Caco-2 (cell line): ENCODE results near the gene RNF41. TPM values are rescaled to one million over a fixed set of nuclear protein-coding genes. Genes with fewer than 3 reads are reported as not detected.
A peak's percentile ranks its signal among the peaks of the same experiment; 100 is the strongest.

ENCODE experiments used
- BruUV-seq: library from RNA; stranded (reverse); fragments of 400-500 nt; replicated peaks from 2 replicates; lab custom pipeline; 2021; lab: Mats Ljungman, UMichigan
- CTCF ChIA-PET: fragments of 300-600 bp; sonication (Branson Sonifier 250); formaldehyde crosslinking; loops from one replicate; lab custom pipeline; 2022; ENCODE audit warnings: antibody characterized with exemption; lab: Charles Lee
- POLR2A ChIA-PET: fragments of 300-600 bp; sonication (Branson Sonifier 250); formaldehyde crosslinking; loops from one replicate; lab custom pipeline; 2022; ENCODE audit warnings: antibody characterized with exemption; lab: Charles Lee
- DNase-seq, 2 experiments: peaks; one replicate each; pipeline versions ENCODE4 v3.0.0 to v3.0.0-alpha.2; 2020 to 2022
- H3K27me3 ChIP-seq: replicated peaks from 2 replicates; pipeline ENCODE4 v1.6.0; 2011; ENCODE audit warnings: low read length; ENCODE audit not compliant: control insufficient read depth, insufficient read depth
- H3K36me3 ChIP-seq: 2 replicates; pipeline ENCODE4 v1.5.1; 2011; ENCODE audit warnings: low read length; ENCODE audit not compliant: control insufficient read depth, insufficient read depth
- H3K4me1 ChIP-seq: fragments of 250-450 bp; sonication (Bioruptor Pico); 2 replicates; pipeline ENCODE4 v1.5.1; 2020; ENCODE audit warnings: mild to moderate bottlenecking
- H3K4me3 ChIP-seq: 2 replicates; pipeline ENCODE4 v1.5.1; 2011; ENCODE audit warnings: low read depth, mild to moderate bottlenecking, control low read depth, low read length
- H3K9me3 ChIP-seq: fragments of 250-450 bp; sonication (Bioruptor Pico); 2 replicates; pipeline ENCODE4 v1.5.1; 2020; ENCODE audit warnings: mild to moderate bottlenecking, moderate library complexity
- H3K27ac Mint-ChIP-seq: one replicate; pipeline ENCODE4 v1.8.0; 2022; ENCODE audit warnings: mixed read lengths; ENCODE audit not compliant: unreplicated experiment
- H3K27me3 Mint-ChIP-seq: one replicate; pipeline ENCODE4 v1.8.0; 2022; ENCODE audit warnings: mixed read lengths; ENCODE audit not compliant: insufficient read depth, unreplicated experiment
- H3K36me3 Mint-ChIP-seq: one replicate; pipeline ENCODE4 v1.8.0; 2022; ENCODE audit warnings: mild to moderate bottlenecking, mixed read lengths; ENCODE audit not compliant: insufficient read depth, unreplicated experiment
- H3K4me1 Mint-ChIP-seq: one replicate; pipeline ENCODE4 v1.8.0; 2022; ENCODE audit warnings: low read depth, mixed read lengths; ENCODE audit not compliant: unreplicated experiment
- H3K4me3 Mint-ChIP-seq: one replicate; pipeline ENCODE4 v1.8.0; 2022; ENCODE audit warnings: mild to moderate bottlenecking, moderate library complexity, mixed read lengths; ENCODE audit not compliant: unreplicated experiment
- H3K9me3 Mint-ChIP-seq: one replicate; pipeline ENCODE4 v1.8.0; 2022; ENCODE audit warnings: mixed read lengths; ENCODE audit not compliant: unreplicated experiment
- intact Hi-C: fragments of 100-400 bp; cut with micrococcal nuclease; formaldehyde crosslinking; loops from one replicate; pipeline ENCODE4 v1.10.0; 2022; ENCODE audit not compliant: unreplicated experiment
- total RNA-seq: library from RNA; stranded (reverse); gene quantifications from 2 replicates; pipeline ENCODE4 v1.2.3, GENCODE V29; 2022
- TF ChIP-seq, protein P1 (sequence below), 2 experiments: fragments of 200-600 bp in 1 of 2; IDR thresholded peaks; 1 replicate in 1 of 2; 2 replicates in 1 of 2; pipeline versions ENCODE4 v1.5.1 to v1.8.0; 2011 to 2022; ENCODE audit warnings: antibody characterized with exemption in 1 of 2, control low read depth in 1 of 2, inconsistent platforms in 1 of 2, low read depth in 1 of 2, low read length in 1 of 2, mild to moderate bottlenecking in 1 of 2, moderate library complexity in 1 of 2; ENCODE audit not compliant: insufficient read depth in 1 of 2, severe bottlenecking in 1 of 2, unreplicated experiment in 1 of 2

Gene RNF41
- total RNA-seq, 1 experiment from 2014 or later, result 53.4 TPM

- H3K27me3 ChIP-seq, result no peaks in the 10 kb centered on the region
- BruUV-seq, result no TSS peak
- H3K36me3 ChIP-seq, result no peaks in the 10 kb centered on the region
- ChIA-PET POLR2A (no interaction called here), CTCF (no interaction called here)
- TF ChIP-seq, protein P1, sequence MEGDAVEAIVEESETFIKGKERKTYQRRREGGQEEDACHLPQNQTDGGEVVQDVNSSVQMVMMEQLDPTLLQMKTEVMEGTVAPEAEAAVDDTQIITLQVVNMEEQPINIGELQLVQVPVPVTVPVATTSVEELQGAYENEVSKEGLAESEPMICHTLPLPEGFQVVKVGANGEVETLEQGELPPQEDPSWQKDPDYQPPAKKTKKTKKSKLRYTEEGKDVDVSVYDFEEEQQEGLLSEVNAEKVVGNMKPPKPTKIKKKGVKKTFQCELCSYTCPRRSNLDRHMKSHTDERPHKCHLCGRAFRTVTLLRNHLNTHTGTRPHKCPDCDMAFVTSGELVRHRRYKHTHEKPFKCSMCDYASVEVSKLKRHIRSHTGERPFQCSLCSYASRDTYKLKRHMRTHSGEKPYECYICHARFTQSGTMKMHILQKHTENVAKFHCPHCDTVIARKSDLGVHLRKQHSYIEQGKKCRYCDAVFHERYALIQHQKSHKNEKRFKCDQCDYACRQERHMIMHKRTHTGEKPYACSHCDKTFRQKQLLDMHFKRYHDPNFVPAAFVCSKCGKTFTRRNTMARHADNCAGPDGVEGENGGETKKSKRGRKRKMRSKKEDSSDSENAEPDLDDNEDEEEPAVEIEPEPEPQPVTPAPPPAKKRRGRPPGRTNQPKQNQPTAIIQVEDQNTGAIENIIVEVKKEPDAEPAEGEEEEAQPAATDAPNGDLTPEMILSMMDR (IDR thresholded peaks at IDR 0.05; ENCODE audit: insufficient read depth in 1 of 2, low read depth in 1 of 2, low read length in 1 of 2, severe bottlenecking in 1 of 2, unreplicated experiment in 1 of 2), result peak; percentile 68 to 72
- Mint-ChIP-seq H3K4me3 (peak overlapping the region; percentile 1), H3K27me3 (peaks cover 3% of the 10 kb centered on the region), H3K27ac (peak overlapping the region; percentile 54), H3K36me3 (peaks cover 35% of the 10 kb centered on the region), H3K9me3 (no peaks in the 10 kb centered on the region), H3K4me1 (peaks cover 28% of the 10 kb centered on the region)
- DNase-seq, result peak; percentile 75 to 82
- no peak overlapping the region for H3K4me3 ChIP-seq
- H3K4me1 ChIP-seq, result peaks cover 19% of the 10 kb centered on the region
- intact Hi-C loops, result loop anchor here (1.0 to 5.0 kb wide), 4 partner anchors 31 to 274 kb away; partner anchors contain the start of genes ANKRD52, NABP2 and SPRYD4
- H3K9me3 ChIP-seq, result no peaks in the 10 kb centered on the region
Observed at GRCh38 chr12:56193025-56193578, 28.6 kb downstream of the RNF41 start.

DNA sequence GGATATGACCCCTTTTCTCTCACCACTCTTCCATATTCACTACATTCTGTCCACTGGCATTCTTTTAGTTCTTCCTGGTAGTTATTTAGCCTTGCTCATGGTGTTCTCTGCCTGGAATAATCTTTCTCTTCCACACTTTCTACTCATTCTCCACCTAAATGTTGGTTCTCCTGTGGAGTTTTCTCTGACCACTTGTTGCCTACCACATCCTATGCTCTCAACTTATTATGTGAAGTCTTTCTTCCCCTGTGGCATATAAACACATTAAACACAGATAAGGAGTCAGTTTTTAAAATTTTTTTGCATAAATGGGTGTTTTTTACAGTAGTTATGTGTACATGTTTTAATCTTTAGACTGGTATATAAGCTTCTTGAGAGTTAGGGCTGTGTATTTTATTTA lies 29.1 kb downstream of the RNF41 start:
- peaks cover 32% of the 10 kb centered on the region for H3K4me1 Mint-ChIP-seq
- CTCF ChIA-PET, result no interaction called here
- H3K9me3 ChIP-seq, result no peaks in the 10 kb centered on the region
- DNase-seq, result no peak
- TF ChIP-seq, protein P1 (IDR thresholded peaks at IDR 0.05; ENCODE audit: insufficient read depth in 1 of 2, low read depth in 1 of 2, low read length in 1 of 2, severe bottlenecking in 1 of 2, unreplicated experiment in 1 of 2), result no peak
- intact Hi-C loops, result loop anchor here (2.0 to 5.0 kb wide), 3 partner anchors 66 to 275 kb away; partner anchors contain the start of genes ANKRD52 and SPRYD4
- no peaks in the 10 kb centered on the region for H3K9me3 Mint-ChIP-seq
- H3K36me3 ChIP-seq, result no peaks in the 10 kb centered on the region
- H3K27me3 Mint-ChIP-seq, result peaks cover 3% of the 10 kb centered on the region
- no peak overlapping the region for H3K27ac Mint-ChIP-seq
- no peak overlapping the region for H3K4me3 ChIP-seq
- H3K36me3 Mint-ChIP-seq, result peaks cover 33% of the 10 kb centered on the region
- POLR2A ChIA-PET, result no interaction called here
- H3K4me3 Mint-ChIP-seq, result no peak overlapping the region
- no TSS peak for BruUV-seq
- peaks cover 25% of the 10 kb centered on the region for H3K4me1 ChIP-seq
- H3K27me3 ChIP-seq, result no peaks in the 10 kb centered on the region

- intact Hi-C loops, result loop anchor here (1.0 to 5.0 kb wide), 4 partner anchors 71 to 277 kb away; partner anchors contain the start of genes CS and SPRYD4
Observed at GRCh38 chr12:56190695-56191155, 31.0 kb downstream of the RNF41 start.

More at GRCh38 chr12:56190695-56191155, 31.0 kb downstream of the RNF41 start:
- H3K4me3 ChIP-seq, result peak overlapping the region; percentile 49
- Mint-ChIP-seq H3K4me1 (peaks cover 35% of the 10 kb centered on the region), H3K27me3 (peaks cover 3% of the 10 kb centered on the region), H3K27ac (peak overlapping the region; percentile 98), H3K9me3 (no peaks in the 10 kb centered on the region), H3K36me3 (peaks cover 34% of the 10 kb centered on the region), H3K4me3 (peak overlapping the region; percentile 97)
- ChIA-PET CTCF (interaction anchor here (0.7 to 3.8 kb wide), 5 partner anchors 15 to 217 kb away, joined by 3 to 99 read pairs (median 10); partner anchors contain the start of genes RAB5B, RNF41 and ZC3H10), POLR2A (interaction anchor here (0.7 to 2.3 kb wide), 2 partner anchors 15 to 31 kb away, joined by 8 to 11 read pairs; partner anchors contain the start of gene RNF41)
- peaks cover 19% of the 10 kb centered on the region for H3K4me1 ChIP-seq
- no peaks in the 10 kb centered on the region for H3K9me3 ChIP-seq
- TF ChIP-seq, protein P1 (IDR thresholded peaks at IDR 0.05; ENCODE audit: insufficient read depth in 1 of 2, low read depth in 1 of 2, low read length in 1 of 2, severe bottlenecking in 1 of 2, unreplicated experiment in 1 of 2), result no peak
- H3K27me3 ChIP-seq, result no peaks in the 10 kb centered on the region
- peaks cover 2% of the 10 kb centered on the region; the same call in 1 of the 2 replicates for H3K36me3 ChIP-seq
- no peak for DNase-seq
- no TSS peak for BruUV-seq
